Measurements from ENCODE around the gene CHD6. TPM values are rescaled to one million over a fixed set of nuclear protein-coding genes. Genes with fewer than 3 reads are reported as not detected.

Gene CHD6
- total RNA-seq, 1 experiment from 2014 or later = 27.2 TPM

DNA sequence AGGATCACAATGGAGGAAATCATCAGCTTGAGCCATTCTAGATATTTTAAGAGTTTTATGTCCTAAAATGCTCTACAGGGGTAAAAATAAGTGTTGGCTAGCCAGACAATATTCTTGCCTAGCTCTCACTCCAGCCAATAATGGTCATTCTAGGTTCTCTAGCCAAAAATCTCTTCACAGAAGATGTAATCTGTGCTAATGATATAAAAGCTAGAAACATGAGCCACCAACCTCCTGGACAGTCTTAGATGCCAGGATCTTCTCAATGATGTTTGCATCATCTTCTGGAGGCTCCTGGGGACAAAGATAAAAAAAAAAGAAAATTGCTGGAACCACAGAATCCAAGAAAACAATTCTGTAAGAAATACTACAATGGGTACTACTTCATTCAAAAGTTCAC is 119.1 kb downstream of the CHD6 start:
- no TSS peak for BruUV-seq (replicated peaks)
- no peaks in the 10 kb centered on the region for H3K27me3 Mint-ChIP-seq (ENCODE audit: insufficient read depth, unreplicated experiment)
- ChIA-PET CTCF (interaction anchor here (0.7 to 0.9 kb wide), 2 partner anchors 11 to 35 kb away, joined by 3 to 4 read pairs; no protein-coding TSS in a partner anchor), POLR2A (no interaction called here)
- H3K4me3 Mint-ChIP-seq (ENCODE audit: unreplicated experiment) = no peak overlapping the region
- no peak overlapping the region for H3K27ac Mint-ChIP-seq (ENCODE audit: low read depth, unreplicated experiment)
- TF ChIP-seq, protein P1, sequence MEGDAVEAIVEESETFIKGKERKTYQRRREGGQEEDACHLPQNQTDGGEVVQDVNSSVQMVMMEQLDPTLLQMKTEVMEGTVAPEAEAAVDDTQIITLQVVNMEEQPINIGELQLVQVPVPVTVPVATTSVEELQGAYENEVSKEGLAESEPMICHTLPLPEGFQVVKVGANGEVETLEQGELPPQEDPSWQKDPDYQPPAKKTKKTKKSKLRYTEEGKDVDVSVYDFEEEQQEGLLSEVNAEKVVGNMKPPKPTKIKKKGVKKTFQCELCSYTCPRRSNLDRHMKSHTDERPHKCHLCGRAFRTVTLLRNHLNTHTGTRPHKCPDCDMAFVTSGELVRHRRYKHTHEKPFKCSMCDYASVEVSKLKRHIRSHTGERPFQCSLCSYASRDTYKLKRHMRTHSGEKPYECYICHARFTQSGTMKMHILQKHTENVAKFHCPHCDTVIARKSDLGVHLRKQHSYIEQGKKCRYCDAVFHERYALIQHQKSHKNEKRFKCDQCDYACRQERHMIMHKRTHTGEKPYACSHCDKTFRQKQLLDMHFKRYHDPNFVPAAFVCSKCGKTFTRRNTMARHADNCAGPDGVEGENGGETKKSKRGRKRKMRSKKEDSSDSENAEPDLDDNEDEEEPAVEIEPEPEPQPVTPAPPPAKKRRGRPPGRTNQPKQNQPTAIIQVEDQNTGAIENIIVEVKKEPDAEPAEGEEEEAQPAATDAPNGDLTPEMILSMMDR (IDR thresholded peaks at IDR 0.05; ENCODE audit: unreplicated experiment) = no peak
- no peaks in the 10 kb centered on the region for H3K4me1 Mint-ChIP-seq (ENCODE audit: insufficient read depth, unreplicated experiment)
- peaks cover 12% of the 10 kb centered on the region for H3K36me3 Mint-ChIP-seq (ENCODE audit: insufficient read depth, unreplicated experiment)
- intact Hi-C loops (cut with micrococcal nuclease) = no loop called here
- no peaks in the 10 kb centered on the region for H3K9me3 Mint-ChIP-seq (ENCODE audit: unreplicated experiment)
- DNase-seq (ENCODE audit: unreplicated experiment) = no peak

DNA sequence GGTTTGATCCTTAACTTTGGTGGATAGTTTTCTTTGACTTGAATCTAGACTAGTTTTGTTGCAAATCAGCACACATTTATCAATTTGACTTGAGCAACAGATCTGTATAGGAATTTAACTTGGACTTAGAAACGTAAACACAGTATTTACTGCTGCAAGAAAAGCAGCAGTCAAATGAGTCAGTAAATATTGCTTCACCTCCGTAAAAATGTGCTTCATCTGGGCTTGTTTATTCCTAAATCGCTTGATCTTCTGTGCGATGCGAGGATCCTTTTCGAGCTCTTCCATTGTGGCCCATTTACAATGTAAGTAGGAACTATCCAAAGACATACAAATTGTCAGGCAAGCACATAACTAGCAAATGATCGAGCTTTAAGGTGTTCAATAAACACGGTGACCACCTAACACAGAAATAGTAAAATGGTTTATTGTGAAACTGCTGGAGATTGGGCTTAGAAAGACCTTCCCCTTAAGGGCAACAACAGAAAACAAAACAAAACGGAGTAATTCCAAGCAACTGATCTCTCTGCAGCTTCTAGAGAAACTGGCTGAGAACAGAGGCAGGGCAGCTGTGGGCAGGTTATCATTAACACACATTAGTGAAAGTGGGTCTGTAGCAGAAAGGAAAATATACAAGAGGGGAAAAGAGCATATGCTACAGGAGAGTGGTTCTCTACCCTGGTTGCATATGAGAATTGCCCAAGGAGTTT is 120.8 kb downstream of the CHD6 start:
- H3K36me3 Mint-ChIP-seq (ENCODE audit: insufficient read depth, unreplicated experiment) = peaks cover 21% of the 10 kb centered on the region
- ChIA-PET POLR2A (no interaction called here), CTCF (interaction anchor here (1.0 kb wide), 1 partner anchor 200 kb away, joined by 3 read pairs; no protein-coding TSS in a partner anchor)
- no peaks in the 10 kb centered on the region for H3K27me3 Mint-ChIP-seq (ENCODE audit: insufficient read depth, unreplicated experiment)
- no TSS peak for BruUV-seq (replicated peaks)
- no peak for DNase-seq (ENCODE audit: unreplicated experiment)
- TF ChIP-seq, protein P1 (IDR thresholded peaks at IDR 0.05; ENCODE audit: unreplicated experiment) = no peak
- H3K4me3 Mint-ChIP-seq (ENCODE audit: unreplicated experiment) = no peak overlapping the region
- no peaks in the 10 kb centered on the region for H3K9me3 Mint-ChIP-seq (ENCODE audit: unreplicated experiment)
- no peak overlapping the region for H3K27ac Mint-ChIP-seq (ENCODE audit: low read depth, unreplicated experiment)
- no peaks in the 10 kb centered on the region for H3K4me1 Mint-ChIP-seq (ENCODE audit: insufficient read depth, unreplicated experiment)
- intact Hi-C loops (cut with micrococcal nuclease) = no loop called here

DNA sequence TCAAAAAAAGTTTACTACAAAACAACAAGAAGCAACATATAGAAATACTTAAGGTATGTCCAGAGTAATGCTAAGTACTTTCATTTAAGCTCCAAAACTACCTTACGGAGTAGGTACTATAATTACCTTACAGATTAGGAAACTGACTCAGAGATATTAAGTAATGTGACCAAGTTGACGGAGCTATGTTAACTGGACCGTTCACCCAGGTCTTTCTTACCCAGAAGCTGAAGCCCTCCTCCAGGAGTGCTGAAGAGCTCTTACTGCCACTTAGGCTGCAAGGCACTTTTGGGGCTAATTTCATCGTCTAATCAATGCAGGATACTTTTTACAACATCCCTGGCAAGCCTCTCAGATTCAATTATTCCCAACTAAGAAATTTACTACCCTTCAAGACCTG is 123.7 kb downstream of the CHD6 start:
- no peak overlapping the region for H3K27ac Mint-ChIP-seq (ENCODE audit: low read depth, unreplicated experiment)
- H3K4me1 Mint-ChIP-seq (ENCODE audit: insufficient read depth, unreplicated experiment) = no peaks in the 10 kb centered on the region
- no peaks in the 10 kb centered on the region for H3K27me3 Mint-ChIP-seq (ENCODE audit: insufficient read depth, unreplicated experiment)
- TF ChIP-seq, protein P1 (IDR thresholded peaks at IDR 0.05; ENCODE audit: unreplicated experiment) = no peak
- no peaks in the 10 kb centered on the region for H3K9me3 Mint-ChIP-seq (ENCODE audit: unreplicated experiment)
- no peak for DNase-seq (ENCODE audit: unreplicated experiment)
- intact Hi-C loops (cut with micrococcal nuclease) = no loop called here
- BruUV-seq (replicated peaks) = no TSS peak
- peaks cover 49% of the 10 kb centered on the region for H3K36me3 Mint-ChIP-seq (ENCODE audit: insufficient read depth, unreplicated experiment)
- POLR2A ChIA-PET = interaction anchor here (0.8 to 1.2 kb wide), 2 partner anchors 124 to 1963 kb away, joined by 3 to 4 read pairs; partner anchors contain the start of genes CHD6 and SRSF6
- no peak overlapping the region for H3K4me3 Mint-ChIP-seq (ENCODE audit: unreplicated experiment)
- CTCF ChIA-PET = interaction anchor here (0.6 to 0.7 kb wide), 3 partner anchors 8 to 1893 kb away, joined by 3 read pairs; no protein-coding TSS in a partner anchor

DNA sequence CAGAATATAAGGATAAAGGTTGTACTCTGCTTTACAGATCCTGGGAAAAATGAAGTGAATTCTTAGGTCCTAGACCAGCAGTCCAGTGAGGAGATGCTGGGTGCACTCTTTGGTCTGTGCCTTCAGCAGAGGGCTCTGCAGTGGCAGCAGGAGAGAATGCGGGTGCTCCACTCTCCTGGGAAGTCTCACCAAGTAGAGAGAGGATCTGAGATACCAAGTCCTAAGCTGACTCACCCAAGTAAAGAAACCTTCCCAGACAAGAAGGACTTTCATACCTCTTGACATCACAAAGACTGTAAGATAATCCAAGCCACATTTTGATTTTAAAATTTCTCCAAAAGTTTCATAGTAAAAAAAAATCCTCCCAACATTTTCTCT is 134.6 kb downstream of the CHD6 start:
- Mint-ChIP-seq H3K4me1 (ENCODE audit: insufficient read depth, unreplicated experiment) (no peaks in the 10 kb centered on the region), H3K9me3 (ENCODE audit: unreplicated experiment) (no peaks in the 10 kb centered on the region), H3K27ac (ENCODE audit: low read depth, unreplicated experiment) (no peak overlapping the region), H3K4me3 (ENCODE audit: unreplicated experiment) (no peak overlapping the region), H3K36me3 (ENCODE audit: insufficient read depth, unreplicated experiment) (peaks cover 67% of the 10 kb centered on the region), H3K27me3 (ENCODE audit: insufficient read depth, unreplicated experiment) (no peaks in the 10 kb centered on the region)
- BruUV-seq (replicated peaks) = no TSS peak
- ChIA-PET POLR2A (interaction anchor here (0.8 kb wide), 1 partner anchor 135 kb away, joined by 3 read pairs; the partner anchor contains the start of gene CHD6), CTCF (interaction anchor here (0.5 to 0.8 kb wide), 4 partner anchors 10 to 552 kb away, joined by 3 to 5 read pairs (median 4); no protein-coding TSS in a partner anchor)
- TF ChIP-seq, protein P1 (IDR thresholded peaks at IDR 0.05; ENCODE audit: unreplicated experiment) = no peak
- DNase-seq (ENCODE audit: unreplicated experiment) = no peak
- intact Hi-C loops (cut with micrococcal nuclease) = no loop called here

Data from MCF 10A (cell line).